Sigmoid colon (tissue), 4 donors: Measurements from ENCODE around the gene PALB2.

Experiments used
- EP300 ChIP-seq, 4 donors: sonication (generic); formaldehyde crosslinking; IDR thresholded peaks; one replicate each; pipeline ENCODE4 v1.6.1; 2017; ENCODE audit warnings: antibody characterized with exemption in 4 of 4
- POLR2A ChIP-seq, 2 donors: fragments of 450-650 bp; IDR thresholded peaks; one replicate each; pipeline ENCODE4 v1.6.1; 2016; ENCODE audit warnings: antibody characterized with exemption in 2 of 2, mild to moderate bottlenecking in 2 of 2, moderate library complexity in 2 of 2
- POLR2AphosphoS5 ChIP-seq, 4 donors: sonication (generic); formaldehyde crosslinking; IDR thresholded peaks; one replicate each; pipeline ENCODE4 v1.6.1; 2017; ENCODE audit warnings: antibody characterized with exemption in 4 of 4
- TF ChIP-seq, protein P1 (sequence below), 4 experiments: fragments of 450-650 bp in 3 of 4; fragments of 200-600 bp in 1 of 4; IDR thresholded peaks; one replicate each; pipeline ENCODE4 v1.5.1; 2016 to 2019; ENCODE audit warnings: antibody characterized with exemption in 4 of 4, mild to moderate bottlenecking in 3 of 4, moderate library complexity in 2 of 4

DNA sequence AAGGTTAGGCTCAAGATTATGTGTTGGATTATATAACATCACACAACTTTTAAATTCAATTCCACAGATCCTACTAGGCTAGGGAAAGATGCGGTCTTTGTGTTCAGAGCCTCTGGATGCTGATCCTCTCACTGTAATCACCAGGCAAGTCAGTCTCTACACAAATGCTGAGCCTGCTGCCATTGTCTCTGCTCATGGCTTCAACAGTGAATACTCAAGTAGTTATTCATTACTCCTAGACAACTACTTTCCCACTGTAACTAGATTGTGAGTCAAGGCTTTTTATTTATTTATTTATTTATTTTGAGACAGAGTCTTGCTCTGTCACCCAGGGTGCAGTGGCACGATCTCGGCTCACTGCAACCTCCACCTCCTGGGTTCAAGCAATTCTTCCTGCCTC, 29.2 kb downstream of the PALB2 start:
- TF ChIP-seq, protein P1, sequence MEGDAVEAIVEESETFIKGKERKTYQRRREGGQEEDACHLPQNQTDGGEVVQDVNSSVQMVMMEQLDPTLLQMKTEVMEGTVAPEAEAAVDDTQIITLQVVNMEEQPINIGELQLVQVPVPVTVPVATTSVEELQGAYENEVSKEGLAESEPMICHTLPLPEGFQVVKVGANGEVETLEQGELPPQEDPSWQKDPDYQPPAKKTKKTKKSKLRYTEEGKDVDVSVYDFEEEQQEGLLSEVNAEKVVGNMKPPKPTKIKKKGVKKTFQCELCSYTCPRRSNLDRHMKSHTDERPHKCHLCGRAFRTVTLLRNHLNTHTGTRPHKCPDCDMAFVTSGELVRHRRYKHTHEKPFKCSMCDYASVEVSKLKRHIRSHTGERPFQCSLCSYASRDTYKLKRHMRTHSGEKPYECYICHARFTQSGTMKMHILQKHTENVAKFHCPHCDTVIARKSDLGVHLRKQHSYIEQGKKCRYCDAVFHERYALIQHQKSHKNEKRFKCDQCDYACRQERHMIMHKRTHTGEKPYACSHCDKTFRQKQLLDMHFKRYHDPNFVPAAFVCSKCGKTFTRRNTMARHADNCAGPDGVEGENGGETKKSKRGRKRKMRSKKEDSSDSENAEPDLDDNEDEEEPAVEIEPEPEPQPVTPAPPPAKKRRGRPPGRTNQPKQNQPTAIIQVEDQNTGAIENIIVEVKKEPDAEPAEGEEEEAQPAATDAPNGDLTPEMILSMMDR (IDR thresholded peaks at IDR 0.05), result no peak
- TF ChIP-seq POLR2AphosphoS5 (IDR thresholded peaks at IDR 0.05) (no peak), POLR2A (IDR thresholded peaks at IDR 0.05) (no peak), EP300 (IDR thresholded peaks at IDR 0.05) (no peak)
